Tibial artery (tissue), 4 donors: ENCODE results near the gene RALB.

Source experiments
- DNase-seq, 2 donors: peaks; one replicate each; pipeline ENCODE4 v3.0.0-alpha.2; 2019
- H3K27ac ChIP-seq, 2 donors: fragments of 200-600 bp; sonication (generic) in 1 of 2; 1 replicate in 1 of 2; 2 replicates in 1 of 2; pipeline ENCODE4 v1.5.1; 2018 to 2019; ENCODE audit warnings: mild to moderate bottlenecking in 1 of 2
- H3K27me3 ChIP-seq, 2 donors: fragments of 200-600 bp; sonication (generic) in 1 of 2; one replicate each; pipeline versions ENCODE4 v1.5.1 to v1.6.0; 2016 to 2019
- H3K36me3 ChIP-seq, 3 donors: fragments of 200-600 bp; sonication (generic) in 2 of 3; one replicate each; pipeline ENCODE4 v1.5.1; 2016 to 2019; ENCODE audit warnings: mild to moderate bottlenecking in 2 of 3
- H3K4me1 ChIP-seq, 4 donors: fragments of 200-600 bp; sonication (generic) in 2 of 4; 1 replicate in 3 of 4; 2 replicates in 1 of 4; pipeline ENCODE4 v1.5.1; 2016 to 2019
- H3K4me3 ChIP-seq, 2 donors: fragments of 200-600 bp; sonication (generic) in 1 of 2; 1 replicate in 1 of 2; 2 replicates in 1 of 2; pipeline ENCODE4 v1.5.1; 2018 to 2019; ENCODE audit warnings: mild to moderate bottlenecking in 2 of 2
- H3K9me3 ChIP-seq, 3 donors: fragments of 200-600 bp; sonication (generic) in 1 of 3; one replicate each; pipeline ENCODE4 v1.5.1; 2016 to 2019
- CTCF ChIP-seq, 2 experiments: fragments of 200-600 bp in 1 of 2; fragments of 450-650 bp in 1 of 2; IDR thresholded peaks; one replicate each; pipeline ENCODE4 v1.5.1; 2017 to 2019; ENCODE audit warnings: antibody characterized with exemption in 2 of 2, mild to moderate bottlenecking in 1 of 2, moderate library complexity in 1 of 2
- intact Hi-C: fragments of 100-400 bp; cut with DNase I; formaldehyde crosslinking; loops from one replicate; pipeline ENCODE4 v1.15.0; 2023; ENCODE audit warnings: low total_unique reads

Gene RALB

GRCh38 chr2:120219291-120219690 lies 33.4 kb upstream of the RALB start:
- Histone ChIP-seq H3K4me1 (peaks cover 0 to 27% (median 15%) of the 10 kb centered on the region in 4 donors), H3K27ac (no peak overlapping the region), H3K4me3 (no peak overlapping the region), H3K9me3 (no peaks in the 10 kb centered on the region), H3K27me3 (no peaks in the 10 kb centered on the region), H3K36me3 (peaks cover 10 to 20% (median 18%) of the 10 kb centered on the region in 3 donors)
- intact Hi-C loops = no loop called here
- TF ChIP-seq CTCF (IDR thresholded peaks at IDR 0.05) = no peak
- no peak for DNase-seq

- no peak overlapping the region for H3K4me3 ChIP-seq
- no peak for TF ChIP-seq CTCF (IDR thresholded peaks at IDR 0.05)
- H3K9me3 ChIP-seq = no peaks in the 10 kb centered on the region
- intact Hi-C loops = loop anchor here (10.0 kb wide), 1 partner anchor 95 kb away; no protein-coding TSS in a partner anchor
- H3K27ac ChIP-seq = no peak overlapping the region
- peaks cover 0 to 29% (median 16%) of the 10 kb centered on the region in 4 donors for H3K4me1 ChIP-seq
- H3K27me3 ChIP-seq = no peaks in the 10 kb centered on the region
- no peak for DNase-seq
- H3K36me3 ChIP-seq = peaks cover 10 to 20% (median 18%) of the 10 kb centered on the region in 3 donors
Observed at GRCh38 chr2:120219766-120220165, 32.9 kb upstream of the RALB start.

- H3K27ac ChIP-seq = no peak overlapping the region
- H3K4me3 ChIP-seq = no peak overlapping the region
- intact Hi-C loops = loop anchor here (10.0 kb wide), 1 partner anchor 94 kb away; no protein-coding TSS in a partner anchor
Observed at GRCh38 chr2:120220756-120221155, 31.9 kb upstream of the RALB start.

GRCh38 chr2:120221616-120222015 lies 31.0 kb upstream of the RALB start:
- intact Hi-C loops = loop anchor here (10.0 kb wide), 1 partner anchor 93 kb away; no protein-coding TSS in a partner anchor
- H3K9me3 ChIP-seq = no peaks in the 10 kb centered on the region
- no peak overlapping the region for H3K27ac ChIP-seq
- DNase-seq = no peak
- no peak for TF ChIP-seq CTCF (IDR thresholded peaks at IDR 0.05)
- peaks cover 10 to 20% (median 18%) of the 10 kb centered on the region in 3 donors for H3K36me3 ChIP-seq
- no peak overlapping the region for H3K4me3 ChIP-seq
- H3K4me1 ChIP-seq = peaks cover 0 to 29% (median 16%) of the 10 kb centered on the region in 4 donors
- no peaks in the 10 kb centered on the region for H3K27me3 ChIP-seq

More at GRCh38 chr2:120220756-120221155, 31.9 kb upstream of the RALB start:
- no peak for TF ChIP-seq CTCF (IDR thresholded peaks at IDR 0.05)
- H3K36me3 ChIP-seq = peaks cover 10 to 20% (median 18%) of the 10 kb centered on the region in 3 donors
- no peaks in the 10 kb centered on the region for H3K27me3 ChIP-seq
- peaks cover 0 to 29% (median 16%) of the 10 kb centered on the region in 4 donors for H3K4me1 ChIP-seq
- DNase-seq = no peak
- no peaks in the 10 kb centered on the region for H3K9me3 ChIP-seq

- no peak for TF ChIP-seq CTCF (IDR thresholded peaks at IDR 0.05)
- intact Hi-C loops = loop anchor here (10.0 kb wide), 1 partner anchor 92 kb away; no protein-coding TSS in a partner anchor
- H3K4me3 ChIP-seq = peak overlapping the region; percentile 67 to 73
- peaks cover 0 to 29% (median 16%) of the 10 kb centered on the region in 4 donors for H3K4me1 ChIP-seq
- peaks cover 10 to 20% (median 18%) of the 10 kb centered on the region in 3 donors for H3K36me3 ChIP-seq
- peak overlapping the region; percentile 82 to 83 for H3K27ac ChIP-seq
- no peak for DNase-seq
- H3K9me3 ChIP-seq = no peaks in the 10 kb centered on the region
- no peaks in the 10 kb centered on the region for H3K27me3 ChIP-seq
Observed at GRCh38 chr2:120222186-120223033, 30.2 kb upstream of the RALB start.
